ENCODE results near the gene TOR3A.

Gene TOR3A

DNA sequence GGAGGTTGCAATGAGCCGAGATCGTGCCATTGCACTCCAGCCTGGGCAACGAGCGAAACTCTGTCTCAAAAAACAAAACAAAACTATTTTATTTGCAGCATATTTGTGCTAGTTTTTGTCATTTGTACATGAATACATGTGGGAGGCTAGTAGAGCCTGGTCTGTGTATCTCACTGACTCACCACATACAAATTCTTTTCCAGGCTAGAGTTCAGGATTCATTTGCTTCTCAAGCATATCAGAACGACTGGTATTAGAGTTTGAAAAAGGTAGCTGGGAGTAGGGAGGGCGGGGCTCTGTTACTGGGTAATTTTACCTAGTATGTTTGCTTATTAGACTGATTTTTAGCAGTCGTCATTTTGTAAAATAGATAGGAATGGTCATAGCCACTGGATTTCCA, 4.5 kb upstream of the TOR3A start:
- no peak for DNase-seq

DNA sequence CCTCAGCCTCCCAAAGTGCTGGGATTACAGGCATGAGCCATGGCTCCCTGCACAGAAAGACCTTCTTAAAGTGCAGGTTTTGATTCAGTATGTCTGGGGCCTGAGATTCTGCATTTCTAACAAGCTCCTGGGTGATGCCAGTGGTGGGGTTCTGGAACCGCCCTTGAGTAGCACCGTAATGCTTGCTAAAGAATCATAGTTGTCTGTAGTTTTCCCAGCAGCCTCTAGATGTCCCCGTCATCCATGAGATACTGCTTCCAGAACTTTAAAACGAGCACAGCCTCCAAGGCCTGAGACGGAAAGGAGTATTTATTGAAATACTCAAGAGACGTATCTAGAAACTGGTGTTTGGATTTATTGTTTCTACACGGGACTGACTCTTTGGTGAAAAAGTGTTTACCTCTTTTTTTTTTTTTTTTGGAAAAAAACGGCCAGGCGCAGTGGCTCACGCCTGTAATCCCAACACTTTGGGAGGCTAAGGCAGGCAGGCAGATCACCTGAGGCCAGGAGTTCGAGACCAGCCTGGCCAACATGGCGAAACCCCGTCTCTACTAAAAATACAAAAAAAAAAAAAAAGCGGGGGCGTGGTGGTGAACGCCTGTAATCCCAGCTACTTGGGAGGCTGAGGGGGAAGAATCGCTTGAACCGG, 2.6 kb upstream of the TOR3A start:
- DNase-seq, result peak; percentile 77

DNA sequence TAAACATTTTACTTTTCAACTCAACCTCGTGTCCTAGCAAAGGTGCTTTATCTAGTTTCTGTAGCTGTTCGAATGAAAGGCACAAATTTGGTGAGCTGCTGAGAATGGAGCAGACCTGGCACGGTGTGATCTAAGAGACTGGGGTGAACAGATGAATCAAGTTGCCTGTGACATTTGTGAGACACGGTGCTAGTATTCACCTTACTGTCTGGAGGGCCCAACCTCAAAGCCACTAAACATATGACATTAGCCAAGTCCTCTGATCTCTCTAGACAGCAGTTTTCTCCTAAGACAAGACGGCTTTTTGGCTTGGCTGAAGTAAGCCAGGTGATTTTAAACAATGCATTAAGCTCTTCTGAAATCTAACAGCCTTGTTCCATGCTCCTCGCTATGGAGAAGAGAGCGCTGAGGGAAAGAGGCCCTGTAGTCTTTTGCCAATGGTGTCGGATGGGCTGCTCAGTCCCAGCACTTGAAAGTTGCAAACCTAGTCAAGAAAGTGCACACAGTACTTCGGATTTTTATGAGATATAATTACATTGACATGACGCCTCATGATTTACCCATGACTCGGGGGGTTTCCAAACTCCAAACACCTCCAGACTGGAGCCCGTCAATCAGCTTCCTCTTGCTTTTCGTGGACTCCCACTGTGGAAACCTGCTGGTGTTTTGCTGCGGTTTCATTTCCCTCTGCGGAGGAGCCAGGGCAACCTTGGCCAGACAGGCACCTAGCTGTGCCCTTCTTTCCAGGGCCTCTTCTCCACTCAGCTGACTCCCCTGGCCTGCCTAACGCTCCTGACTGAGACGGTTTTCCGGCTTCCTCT, 794 bp upstream of the TOR3A start:
- DNase-seq, result peak; percentile 60

- DNase-seq, result peak; percentile 22
Measured at GRCh38 chr1:179082333-179082998, 596 bp downstream of the TOR3A start.

GRCh38 chr1:179082999-179083335, 1.1 kb downstream of the TOR3A start:
- peak; percentile 39 for DNase-seq

- DNase-seq, result peak; percentile 16
Measured at GRCh38 chr1:179083533-179083932, 1.7 kb downstream of the TOR3A start.

GRCh38 chr1:179087665-179088064, 5.8 kb downstream of the TOR3A start:
- DNase-seq, result no peak

- no peak for DNase-seq
Measured at GRCh38 chr1:179089827-179090482, 8.1 kb downstream of the TOR3A start.

DNA sequence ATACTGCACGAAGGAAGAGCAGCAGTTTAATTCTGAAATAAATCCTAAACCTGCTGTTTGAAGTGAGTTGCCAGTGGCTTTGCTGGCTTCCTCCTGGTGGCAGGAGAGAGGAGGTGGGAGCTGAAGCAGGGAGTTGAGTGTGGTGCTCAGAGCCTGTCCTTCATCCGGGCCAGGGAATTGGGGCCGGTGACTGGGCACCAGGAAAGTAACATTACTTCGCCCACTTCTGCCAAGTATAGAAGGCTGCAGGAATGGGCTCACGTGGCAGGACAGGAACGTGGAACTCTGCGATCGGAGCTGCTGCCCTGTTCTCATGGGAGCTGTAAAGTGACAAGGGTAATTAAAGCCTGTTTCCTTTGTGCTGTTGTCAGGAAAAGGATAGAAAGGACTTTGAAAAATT, 8.7 kb downstream of the TOR3A start:
- DNase-seq, result no peak

- no peak for DNase-seq
Measured at GRCh38 chr1:179090923-179091322, 9.1 kb downstream of the TOR3A start.

DNA sequence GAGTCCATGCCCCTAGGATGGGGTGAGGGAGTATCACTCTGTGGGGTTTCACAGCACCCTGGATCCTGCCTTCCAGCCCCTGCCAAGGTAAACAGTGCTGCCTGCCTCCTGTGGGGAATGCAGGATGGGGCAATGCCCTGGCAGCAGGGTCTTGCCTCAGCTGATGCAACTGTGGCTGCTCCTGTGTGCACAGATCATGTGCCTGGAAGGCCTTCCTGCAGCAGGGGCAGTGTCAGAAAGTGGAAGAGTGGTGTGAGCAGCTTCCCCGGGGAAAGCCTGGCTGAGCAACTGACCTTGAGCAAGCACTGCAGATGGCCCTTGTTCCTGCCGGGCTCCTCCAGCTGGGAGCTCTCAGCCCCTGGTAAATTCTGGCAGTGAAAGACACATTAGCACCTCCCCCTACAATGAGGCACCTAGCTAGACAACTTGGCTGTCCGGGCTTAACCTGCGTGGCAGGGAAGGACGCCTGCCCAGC, 9.9 kb downstream of the TOR3A start:
- no peak for DNase-seq

- no peak for DNase-seq
Measured at GRCh38 chr1:179092896-179093461, 11.1 kb downstream of the TOR3A start.

DNA sequence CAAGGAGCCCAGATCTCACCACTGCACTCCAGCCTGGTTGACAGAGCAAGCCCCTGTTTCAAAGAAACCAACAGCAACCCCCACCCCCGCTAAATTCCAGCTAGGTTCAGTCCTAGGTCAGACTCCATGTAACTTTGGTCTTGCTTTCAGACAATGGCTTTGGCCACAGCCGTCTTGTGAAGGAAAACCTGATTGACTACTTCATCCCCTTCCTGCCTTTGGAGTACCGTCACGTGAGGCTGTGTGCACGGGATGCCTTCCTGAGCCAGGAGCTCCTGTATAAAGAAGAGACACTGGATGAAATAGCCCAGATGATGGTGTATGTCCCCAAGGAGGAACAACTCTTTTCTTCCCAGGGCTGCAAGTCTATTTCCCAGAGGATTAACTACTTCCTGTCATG, 12.9 kb downstream of the TOR3A start:
- DNase-seq, result no peak

DNA sequence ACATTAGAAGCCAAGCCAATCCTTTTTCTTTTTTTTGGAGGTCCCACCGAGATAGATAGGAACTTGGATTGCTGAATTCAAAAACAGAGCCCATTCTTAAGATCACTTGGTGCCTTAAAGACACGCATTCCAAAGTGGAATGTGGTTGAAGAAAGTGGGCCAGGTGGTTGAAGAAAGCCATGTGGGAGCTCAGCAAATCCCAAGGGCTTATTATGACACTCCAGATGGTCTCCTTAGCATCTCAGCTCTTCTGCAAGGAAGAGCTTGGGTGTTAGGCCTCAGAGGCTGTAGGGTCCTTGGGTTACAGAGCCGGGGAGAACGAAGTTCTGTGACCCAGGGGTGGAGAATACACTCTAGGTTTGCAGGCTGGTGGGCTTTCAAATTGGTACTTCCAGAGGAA, 13.5 kb downstream of the TOR3A start:
- no peak for DNase-seq

- DNase-seq, result no peak
Measured at GRCh38 chr1:179095924-179096323, 14.1 kb downstream of the TOR3A start.

DNA sequence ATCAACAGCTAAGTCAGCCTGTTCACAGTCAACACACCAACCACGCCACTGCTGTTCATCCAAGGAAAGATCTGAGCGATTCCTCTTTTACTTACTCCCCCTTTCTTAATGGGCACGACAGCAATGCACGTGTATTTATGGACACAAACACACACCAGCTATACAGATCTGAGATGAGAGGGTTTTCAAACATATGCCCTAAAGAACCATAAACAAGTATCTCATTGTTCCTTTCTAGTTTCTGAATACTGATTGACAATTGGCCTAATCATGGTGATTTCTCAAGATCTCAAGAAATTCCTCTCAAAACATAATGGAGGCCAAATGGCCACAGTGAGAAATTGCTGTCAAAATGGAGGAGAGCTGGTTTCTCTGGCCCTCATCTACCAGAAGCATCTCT, 18.0 kb downstream of the TOR3A start:
- DNase-seq, result no peak

DNA sequence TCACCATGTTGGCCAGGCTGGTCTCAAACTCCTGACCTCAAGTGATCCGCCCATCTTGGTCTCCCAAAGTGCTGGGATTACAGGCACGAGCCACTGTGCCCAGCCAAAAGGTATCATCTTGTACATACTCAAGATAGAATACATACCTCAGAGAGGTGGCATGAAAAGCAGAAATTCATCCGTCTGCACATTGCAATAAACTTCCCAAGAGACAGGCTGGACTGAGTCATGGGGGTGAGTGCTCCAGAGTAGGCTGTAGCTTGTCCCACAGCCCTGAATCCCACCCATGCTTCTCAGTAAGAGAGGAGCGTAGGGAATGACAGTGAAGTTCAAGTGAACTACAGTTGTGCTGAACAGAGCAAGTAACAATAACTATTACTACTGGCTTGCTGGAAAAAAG, 19.7 kb downstream of the TOR3A start:
- DNase-seq, result no peak

- no peak for DNase-seq
Measured at GRCh38 chr1:179103999-179104398, 22.1 kb downstream of the TOR3A start.

DNA sequence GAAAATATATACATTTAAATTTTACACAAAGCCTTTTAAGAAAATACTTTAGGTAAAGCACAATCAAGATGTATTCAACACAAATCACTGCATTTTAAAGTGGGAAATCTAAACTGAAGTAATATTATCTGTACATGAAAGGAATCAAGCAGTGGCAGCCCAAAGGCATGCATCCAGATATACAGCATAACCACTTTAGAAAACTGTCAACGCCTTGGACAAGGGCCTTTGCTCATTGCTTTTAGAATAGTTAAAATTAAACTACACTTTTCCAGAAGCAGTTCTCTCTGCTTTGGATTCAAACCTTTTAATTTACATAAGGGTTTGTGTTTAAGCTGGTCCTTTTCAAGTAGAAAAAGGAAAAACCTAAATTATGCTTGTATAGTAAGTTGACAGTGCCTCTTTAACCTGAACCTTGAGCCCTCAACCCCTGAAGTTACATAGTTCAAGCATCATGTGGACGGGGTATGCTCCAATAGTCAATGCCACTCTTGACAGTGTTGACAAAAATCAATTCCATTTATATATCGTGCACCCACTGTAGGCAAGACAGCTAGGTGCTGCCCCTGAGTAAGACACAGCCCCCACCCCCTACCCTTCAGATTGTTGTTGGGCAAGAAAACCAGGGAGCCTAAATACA, 22.9 kb downstream of the TOR3A start:
- no peak for DNase-seq

- DNase-seq, result peak; percentile 11
Measured at GRCh38 chr1:179105393-179105792, 23.5 kb downstream of the TOR3A start.

DNA sequence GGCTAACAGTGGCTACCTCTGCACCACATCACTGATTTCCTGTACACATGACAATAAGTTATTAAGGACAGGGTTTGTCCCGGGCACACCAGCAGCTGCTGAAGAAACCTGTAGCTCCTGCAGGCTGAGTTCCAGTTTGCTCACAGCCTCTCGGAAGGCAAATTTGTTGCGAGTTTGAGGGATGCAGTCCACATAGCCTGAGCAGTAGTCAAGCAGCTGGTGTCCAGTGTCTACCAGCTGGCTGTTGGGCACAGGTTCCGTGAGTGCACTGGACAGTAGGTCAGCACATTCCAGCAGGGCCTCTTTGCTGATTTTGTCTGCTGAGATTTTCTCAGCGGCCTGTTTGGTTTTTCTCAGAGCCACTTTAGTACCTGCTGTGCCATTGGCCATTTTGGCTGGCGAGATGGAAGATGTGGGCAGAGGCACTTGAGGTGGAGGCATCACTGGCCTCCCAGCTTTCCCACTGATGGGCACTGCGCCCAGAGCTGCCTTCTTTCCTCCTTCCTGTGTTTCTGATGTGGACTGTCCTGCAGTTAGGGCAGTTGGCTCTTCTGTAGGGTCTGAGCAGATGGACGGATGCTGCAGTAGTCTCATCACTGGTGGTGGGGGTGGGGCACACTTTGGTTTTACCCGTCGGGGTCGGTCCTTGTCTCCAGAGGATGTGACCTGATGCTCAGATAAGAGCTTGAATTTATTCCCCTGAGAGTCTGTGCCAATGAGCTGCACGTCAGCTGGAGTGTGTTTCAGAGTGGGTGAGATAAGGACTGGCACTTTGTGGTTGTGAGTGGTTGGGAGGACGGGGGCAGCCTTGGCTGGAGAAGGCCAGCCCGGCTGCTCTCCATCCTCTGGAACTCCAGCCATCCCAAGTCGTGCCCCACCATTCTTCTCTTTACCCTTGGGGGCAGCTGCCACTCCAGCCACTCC, 26.1 kb downstream of the TOR3A start:
- DNase-seq, result no peak

Measured in CD4-positive, alpha-beta T cell treated with Interleukin-21 for 1 hour (primary cell).